ENCODE results near the gene AOPEP.

AOPEP gene

GRCh38 chr9:94899464-94900221 is 173.1 kb downstream of the AOPEP start:
- H3K9me3 ChIP-seq, result no peaks in the 10 kb centered on the region
- H3K36me3 ChIP-seq, result no peaks in the 10 kb centered on the region
- DNase-seq, result no peak
- TF ChIP-seq CTCF (IDR thresholded peaks at IDR 0.05; ENCODE audit: low read depth, low read length), result no peak
- H3K4me3 ChIP-seq (ENCODE audit: low read depth, low read length), result no peak overlapping the region
- H3K27me3 ChIP-seq, result no peaks in the 10 kb centered on the region
- H3K4me1 ChIP-seq, result peaks cover 12% of the 10 kb centered on the region

- TF ChIP-seq CTCF (IDR thresholded peaks at IDR 0.05; ENCODE audit: low read depth, low read length), result no peak
- Histone ChIP-seq H3K4me1 (peaks cover 17% of the 10 kb centered on the region), H3K9me3 (no peaks in the 10 kb centered on the region), H3K27me3 (no peaks in the 10 kb centered on the region), H3K4me3 (ENCODE audit: low read depth, low read length) (no peak overlapping the region), H3K36me3 (no peaks in the 10 kb centered on the region)
- no peak for DNase-seq
Measured at GRCh38 chr9:94900222-94901018, 173.9 kb downstream of the AOPEP start.

- Histone ChIP-seq H3K27me3 (no peaks in the 10 kb centered on the region), H3K36me3 (no peaks in the 10 kb centered on the region), H3K9me3 (no peaks in the 10 kb centered on the region), H3K4me3 (ENCODE audit: low read depth, low read length) (no peak overlapping the region), H3K4me1 (peaks cover 18% of the 10 kb centered on the region)
- DNase-seq, result no peak
- TF ChIP-seq CTCF (IDR thresholded peaks at IDR 0.05; ENCODE audit: low read depth, low read length), result no peak
Measured at GRCh38 chr9:94901019-94901363, 174.5 kb downstream of the AOPEP start.

- Histone ChIP-seq H3K4me3 (ENCODE audit: low read depth, low read length) (no peak overlapping the region), H3K4me1 (peaks cover 37% of the 10 kb centered on the region), H3K9me3 (no peaks in the 10 kb centered on the region), H3K27me3 (no peaks in the 10 kb centered on the region), H3K36me3 (no peaks in the 10 kb centered on the region)
- no peak for TF ChIP-seq CTCF (IDR thresholded peaks at IDR 0.05; ENCODE audit: low read depth, low read length)
- no peak for DNase-seq
Measured at GRCh38 chr9:94903961-94904421, 177.5 kb downstream of the AOPEP start.

- no peak for TF ChIP-seq CTCF (IDR thresholded peaks at IDR 0.05; ENCODE audit: low read depth, low read length)
- Histone ChIP-seq H3K4me1 (peaks cover 43% of the 10 kb centered on the region), H3K27me3 (no peaks in the 10 kb centered on the region), H3K9me3 (no peaks in the 10 kb centered on the region), H3K4me3 (ENCODE audit: low read depth, low read length) (no peak overlapping the region), H3K36me3 (no peaks in the 10 kb centered on the region)
- DNase-seq, result no peak
Measured at GRCh38 chr9:94904806-94905205, 178.3 kb downstream of the AOPEP start.

GRCh38 chr9:94905606-94906005 is 179.1 kb downstream of the AOPEP start:
- Histone ChIP-seq H3K4me3 (ENCODE audit: low read depth, low read length) (no peak overlapping the region), H3K27me3 (no peaks in the 10 kb centered on the region), H3K36me3 (no peaks in the 10 kb centered on the region), H3K4me1 (peaks cover 51% of the 10 kb centered on the region), H3K9me3 (no peaks in the 10 kb centered on the region)
- peak; percentile 41 for DNase-seq
- TF ChIP-seq CTCF (IDR thresholded peaks at IDR 0.05; ENCODE audit: low read depth, low read length), result no peak
